ENCODE measurements around the gene MRPL46. TPM values are rescaled to one million over a fixed set of nuclear protein-coding genes. Genes with fewer than 3 reads are reported as not detected.
"Not testable (repeated sequence)": the region's sequence is repeated elsewhere in the genome, so short reads cannot be mapped to it uniquely, and the experiment has no call there.

MRPL46 gene
- total and polyA plus RNA-seq, 5 donors from 2014 or later = 11.8 to 72.9 (median 66.7) TPM

GRCh38 chr15:88468721-88469120 lies 1.5 kb upstream of the MRPL46 start:
- peak overlapping the region in 1 of 3 donors; percentile 97 for H3K27ac Mint-ChIP-seq
- not testable (repeated sequence) for ATAC-seq (ENCODE audit: low read depth in 2 of 2); DNase-seq; H3K27me3 ChIP-seq (ENCODE audit: control insufficient read depth, insufficient read depth, low read length); H3K9me3 Mint-ChIP-seq; H3K27me3 Mint-ChIP-seq; H3K9me3 ChIP-seq (ENCODE audit: control insufficient read depth in 2 of 2, low read length in 2 of 2); H3K27ac ChIP-seq (ENCODE audit: insufficient read depth, low read length, poor library complexity, severe bottlenecking)
- Histone ChIP-seq H3K36me3 (ENCODE audit: control insufficient read depth, insufficient read depth, low read length) (peaks cover 26% of the 10 kb centered on the region), H3K4me1 (ENCODE audit: control insufficient read depth, insufficient read depth, low read length, poor library complexity, severe bottlenecking) (peaks cover 17% of the 10 kb centered on the region), H3K4me3 (ENCODE audit: low read depth, low read length) (peak overlapping the region; percentile 97)
- H3K36me3 Mint-ChIP-seq = peaks cover 17% of the 10 kb centered on the region
- H3K4me1 Mint-ChIP-seq = peaks cover 18 to 34% (median 22%) of the 10 kb centered on the region in 4 donors
- H3K4me3 Mint-ChIP-seq = peak overlapping the region in 1 of 4 donors; percentile 97

DNA sequence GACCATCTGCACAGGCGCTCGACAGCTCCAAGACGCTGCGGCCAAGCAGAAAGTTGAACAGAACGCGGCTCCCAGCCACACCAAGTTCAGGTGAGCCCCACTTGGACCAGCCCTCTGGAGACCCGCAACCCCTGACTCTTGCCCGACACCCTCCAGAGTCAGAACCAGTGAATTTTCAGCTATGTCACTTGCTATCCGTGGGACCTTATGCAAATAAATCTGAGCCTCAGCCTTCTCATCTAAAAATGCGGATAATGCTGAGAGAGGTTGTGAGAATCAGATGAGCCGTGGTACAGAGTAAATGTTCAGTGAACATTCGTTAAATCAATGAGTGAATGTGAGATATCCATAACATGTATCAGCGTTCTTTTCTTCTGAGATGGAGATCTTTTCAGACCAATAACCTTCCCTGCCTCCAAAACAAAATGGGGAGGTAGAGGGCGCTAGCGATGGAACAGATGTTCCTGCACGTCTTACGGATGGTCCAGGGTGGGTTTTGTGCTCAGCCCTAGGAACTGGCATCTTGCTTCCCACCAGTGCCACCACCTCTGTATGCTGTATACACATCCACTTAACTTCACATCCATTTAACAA lies 844 bp upstream of the MRPL46 start:
- Mint-ChIP-seq H3K36me3 (peaks cover 23% of the 10 kb centered on the region), H3K4me1 (peaks cover 18 to 34% (median 22%) of the 10 kb centered on the region in 4 donors), H3K27ac (peak overlapping the region; percentile 97 to 99 (median 97))

GRCh38 chr15:88465633-88466224 lies 1.5 kb downstream of the MRPL46 start:
- peaks cover 5% of the 10 kb centered on the region for H3K27me3 Mint-ChIP-seq
- peak overlapping the region; percentile 97 for H3K4me3 ChIP-seq (ENCODE audit: low read depth, low read length)
- peaks cover 18 to 34% (median 20%) of the 10 kb centered on the region in 4 donors for H3K4me1 Mint-ChIP-seq
- no peaks in the 10 kb centered on the region for H3K9me3 ChIP-seq (ENCODE audit: control insufficient read depth in 2 of 2, low read length in 2 of 2)
- no peaks in the 10 kb centered on the region for H3K27me3 ChIP-seq (ENCODE audit: control insufficient read depth, insufficient read depth, low read length)
- peaks cover 22% of the 10 kb centered on the region for H3K36me3 Mint-ChIP-seq
- H3K36me3 ChIP-seq (ENCODE audit: control insufficient read depth, insufficient read depth, low read length) = peaks cover 39% of the 10 kb centered on the region
- H3K4me3 Mint-ChIP-seq = peak overlapping the region in 2 of 4 donors; percentile 69 to 97
- no peaks in the 10 kb centered on the region for H3K9me3 Mint-ChIP-seq
- ATAC-seq (ENCODE audit: low read depth in 2 of 2) (no peak), DNase-seq (no peak)
- peaks cover 17% of the 10 kb centered on the region for H3K4me1 ChIP-seq (ENCODE audit: control insufficient read depth, insufficient read depth, low read length, poor library complexity, severe bottlenecking)
- peak overlapping the region in 1 of 3 donors; percentile 97 for H3K27ac Mint-ChIP-seq
- no peak overlapping the region for H3K27ac ChIP-seq (ENCODE audit: insufficient read depth, low read length, poor library complexity, severe bottlenecking)

More for the DNA sequence above, 844 bp upstream of the MRPL46 start:
- ATAC-seq (ENCODE audit: low read depth in 2 of 2) (no peak), DNase-seq (peak in 1 of 3 donors; percentile 18)
- H3K9me3 Mint-ChIP-seq = no peaks in the 10 kb centered on the region
- Histone ChIP-seq H3K27ac (ENCODE audit: insufficient read depth, low read length, poor library complexity, severe bottlenecking) (peak overlapping the region; percentile 88), H3K9me3 (ENCODE audit: control insufficient read depth in 2 of 2, low read length in 2 of 2) (no peaks in the 10 kb centered on the region), H3K27me3 (ENCODE audit: control insufficient read depth, insufficient read depth, low read length) (no peaks in the 10 kb centered on the region), H3K4me3 (ENCODE audit: low read depth, low read length) (peak overlapping the region; percentile 97), H3K36me3 (ENCODE audit: control insufficient read depth, insufficient read depth, low read length) (peaks cover 27% of the 10 kb centered on the region), H3K4me1 (ENCODE audit: control insufficient read depth, insufficient read depth, low read length, poor library complexity, severe bottlenecking) (peaks cover 17% of the 10 kb centered on the region)
- H3K27me3 Mint-ChIP-seq = peaks cover 5% of the 10 kb centered on the region
- H3K4me3 Mint-ChIP-seq = peak overlapping the region in 2 of 4 donors; percentile 97 to 98

DNA sequence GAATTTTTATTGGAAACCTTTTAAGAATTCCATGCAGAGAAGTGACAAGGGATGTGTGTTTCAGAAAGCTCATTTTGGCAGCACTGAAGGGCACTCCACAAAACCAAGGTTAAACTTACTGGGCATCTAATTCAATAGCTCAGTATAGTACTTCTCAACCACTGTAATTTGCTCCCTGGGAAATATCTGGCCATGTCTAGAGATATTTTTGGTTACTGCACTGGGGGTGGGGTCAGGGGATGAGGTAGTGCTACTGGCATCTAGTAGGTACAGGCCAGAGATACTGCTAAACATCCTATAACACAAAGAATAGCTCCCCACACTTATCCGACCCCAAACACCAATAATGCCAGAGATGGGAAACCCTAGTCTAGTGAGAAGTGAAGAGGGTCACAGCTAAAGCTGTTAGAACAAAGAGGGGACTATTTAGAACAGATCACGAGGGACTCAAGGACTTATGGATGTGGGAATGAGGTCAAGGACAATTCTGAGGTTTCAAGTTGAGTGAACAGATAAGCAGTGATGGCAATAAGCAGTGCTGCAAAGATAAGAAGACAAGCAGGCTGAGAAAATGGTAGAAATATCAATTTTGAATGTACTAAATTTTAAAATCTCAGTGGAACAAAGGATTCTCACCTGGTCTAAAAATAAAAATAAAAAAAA lies 3.2 kb downstream of the MRPL46 start:
- peak overlapping the region in 3 of 4 donors; percentile 36 to 84 (median 58) for H3K4me3 Mint-ChIP-seq
- Histone ChIP-seq H3K27ac (ENCODE audit: insufficient read depth, low read length, poor library complexity, severe bottlenecking) (no peak overlapping the region), H3K36me3 (ENCODE audit: control insufficient read depth, insufficient read depth, low read length) (peaks cover 57% of the 10 kb centered on the region), H3K4me3 (ENCODE audit: low read depth, low read length) (no peak overlapping the region), H3K9me3 (ENCODE audit: control insufficient read depth in 2 of 2, low read length in 2 of 2) (no peaks in the 10 kb centered on the region), H3K27me3 (ENCODE audit: control insufficient read depth, insufficient read depth, low read length) (no peaks in the 10 kb centered on the region), H3K4me1 (ENCODE audit: control insufficient read depth, insufficient read depth, low read length, poor library complexity, severe bottlenecking) (peaks cover 17% of the 10 kb centered on the region)
- H3K27ac Mint-ChIP-seq = no peak overlapping the region
- H3K27me3 Mint-ChIP-seq = peaks cover 5% of the 10 kb centered on the region
- H3K4me1 Mint-ChIP-seq = peaks cover 18 to 34% (median 20%) of the 10 kb centered on the region in 4 donors
- peaks cover 29% of the 10 kb centered on the region for H3K36me3 Mint-ChIP-seq
- H3K9me3 Mint-ChIP-seq = no peaks in the 10 kb centered on the region
- ATAC-seq (ENCODE audit: low read depth in 2 of 2) (no peak), DNase-seq (no peak)

DNA sequence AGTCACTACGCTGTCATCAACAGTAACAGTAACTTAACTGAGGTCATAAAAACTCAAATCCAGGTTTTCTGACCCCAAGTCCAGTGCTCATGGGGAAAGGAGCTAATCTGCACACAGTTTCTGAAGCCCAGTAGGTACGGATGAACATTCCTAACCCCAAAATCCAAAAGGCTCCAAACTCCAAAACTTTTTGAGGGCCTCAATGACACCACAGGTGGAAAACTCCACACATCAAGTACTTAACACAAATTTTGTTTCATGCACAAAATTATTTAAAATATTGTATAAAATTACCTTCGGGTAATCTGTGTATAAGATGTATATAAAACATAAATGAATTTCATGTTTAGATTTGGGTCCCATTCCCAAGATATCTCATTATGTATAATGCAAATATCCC lies 10.5 kb downstream of the MRPL46 start:
- Histone ChIP-seq H3K4me3 (ENCODE audit: low read depth, low read length) (no peak overlapping the region), H3K9me3 (ENCODE audit: control insufficient read depth in 2 of 2, low read length in 2 of 2) (no peaks in the 10 kb centered on the region), H3K27ac (ENCODE audit: insufficient read depth, low read length, poor library complexity, severe bottlenecking) (no peak overlapping the region), H3K4me1 (ENCODE audit: control insufficient read depth, insufficient read depth, low read length, poor library complexity, severe bottlenecking) (no peaks in the 10 kb centered on the region), H3K36me3 (ENCODE audit: control insufficient read depth, insufficient read depth, low read length) (peaks cover 37% of the 10 kb centered on the region), H3K27me3 (ENCODE audit: control insufficient read depth, insufficient read depth, low read length) (no peaks in the 10 kb centered on the region)
- no peak for DNase-seq
- ATAC-seq (ENCODE audit: low read depth in 2 of 2) = no peak
- H3K36me3 Mint-ChIP-seq = peaks cover 15% of the 10 kb centered on the region
- peak overlapping the region in 1 of 4 donors; percentile 45 for H3K4me3 Mint-ChIP-seq
- peaks cover 0 to 5% (median 1%) of the 10 kb centered on the region in 4 donors for H3K4me1 Mint-ChIP-seq
- H3K9me3 Mint-ChIP-seq = peaks cover 0 to 4% (median 0%) of the 10 kb centered on the region in 7 donors
- H3K27me3 Mint-ChIP-seq = peaks cover 4% of the 10 kb centered on the region
- no peak overlapping the region for H3K27ac Mint-ChIP-seq

- H3K36me3 Mint-ChIP-seq = peaks cover 13% of the 10 kb centered on the region
- Histone ChIP-seq H3K27me3 (ENCODE audit: control insufficient read depth, insufficient read depth, low read length) (no peaks in the 10 kb centered on the region), H3K36me3 (ENCODE audit: control insufficient read depth, insufficient read depth, low read length) (peaks cover 21% of the 10 kb centered on the region), H3K27ac (ENCODE audit: insufficient read depth, low read length, poor library complexity, severe bottlenecking) (no peak overlapping the region), H3K4me1 (ENCODE audit: control insufficient read depth, insufficient read depth, low read length, poor library complexity, severe bottlenecking) (no peaks in the 10 kb centered on the region), H3K9me3 (ENCODE audit: control insufficient read depth in 2 of 2, low read length in 2 of 2) (no peaks in the 10 kb centered on the region), H3K4me3 (ENCODE audit: low read depth, low read length) (no peak overlapping the region)
- no peak overlapping the region for H3K4me3 Mint-ChIP-seq
- H3K9me3 Mint-ChIP-seq = peaks cover 0 to 4% (median 0%) of the 10 kb centered on the region in 7 donors
- H3K4me1 Mint-ChIP-seq = peaks cover 0 to 5% (median 2%) of the 10 kb centered on the region in 4 donors
- ATAC-seq (ENCODE audit: low read depth in 2 of 2) = peak; percentile 66 to 70
- peaks cover 4% of the 10 kb centered on the region for H3K27me3 Mint-ChIP-seq
- peak in 1 of 3 donors; percentile 62 for DNase-seq
- peak overlapping the region in 1 of 3 donors; percentile 32 for H3K27ac Mint-ChIP-seq
Measured at GRCh38 chr15:88454867-88455810, 12.0 kb downstream of the MRPL46 start.

- DNase-seq (no peak), ATAC-seq (ENCODE audit: low read depth in 2 of 2) (no peak)
- Mint-ChIP-seq H3K4me3 (no peak overlapping the region), H3K9me3 (peaks cover 0 to 4% (median 0%) of the 10 kb centered on the region in 7 donors), H3K4me1 (peaks cover 0 to 9% (median 4%) of the 10 kb centered on the region in 4 donors), H3K27ac (no peak overlapping the region), H3K27me3 (peaks cover 4% of the 10 kb centered on the region), H3K36me3 (peaks cover 5% of the 10 kb centered on the region)
- no peak overlapping the region for H3K27ac ChIP-seq (ENCODE audit: insufficient read depth, low read length, poor library complexity, severe bottlenecking)
- no peaks in the 10 kb centered on the region for H3K27me3 ChIP-seq (ENCODE audit: control insufficient read depth, insufficient read depth, low read length)
- H3K4me1 ChIP-seq (ENCODE audit: control insufficient read depth, insufficient read depth, low read length, poor library complexity, severe bottlenecking) = no peaks in the 10 kb centered on the region
- H3K4me3 ChIP-seq (ENCODE audit: low read depth, low read length) = no peak overlapping the region
- peaks cover 12% of the 10 kb centered on the region for H3K36me3 ChIP-seq (ENCODE audit: control insufficient read depth, insufficient read depth, low read length)
- no peaks in the 10 kb centered on the region for H3K9me3 ChIP-seq (ENCODE audit: control insufficient read depth in 2 of 2, low read length in 2 of 2)
Measured at GRCh38 chr15:88454236-88454635, 13.0 kb downstream of the MRPL46 start.
